UCSD-AML1 (cell line): ENCODE results near the gene AS3MT.
"Not testable (repeated sequence)": the region's sequence is repeated elsewhere in the genome, so short reads cannot be mapped to it uniquely, and the experiment has no call there.

Experiments
- DNase-seq: peaks from one replicate; lab custom pipeline; 2025; ENCODE audit not compliant: unreplicated experiment; lab: John Stamatoyannopoulos, UW

Gene AS3MT

GRCh38 chr10:102855731-102856436 lies 13.4 kb upstream of the AS3MT start:
- not testable (repeated sequence) for DNase-seq

- DNase-seq: no peak
Measured at GRCh38 chr10:102856758-102857424, 12.4 kb upstream of the AS3MT start.

GRCh38 chr10:102859911-102860310 lies 9.4 kb upstream of the AS3MT start:
- no peak for DNase-seq

GRCh38 chr10:102863660-102864059 lies 5.6 kb upstream of the AS3MT start:
- no peak for DNase-seq

GRCh38 chr10:102865620-102866019 lies 3.6 kb upstream of the AS3MT start:
- DNase-seq: no peak

- DNase-seq: no peak
Measured at GRCh38 chr10:102868911-102869257, 386 bp upstream of the AS3MT start.

- DNase-seq: no peak
Measured at GRCh38 chr10:102870221-102870620, 951 bp downstream of the AS3MT start.

GRCh38 chr10:102872163-102872562 lies 2.9 kb downstream of the AS3MT start:
- DNase-seq: no peak

- no peak for DNase-seq
Measured at GRCh38 chr10:102876747-102877153, 7.5 kb downstream of the AS3MT start.

GRCh38 chr10:102878629-102879028 lies 9.4 kb downstream of the AS3MT start:
- no peak for DNase-seq

GRCh38 chr10:102880256-102880655 lies 11.0 kb downstream of the AS3MT start:
- no peak for DNase-seq

- no peak for DNase-seq
Measured at GRCh38 chr10:102888048-102888447, 18.8 kb downstream of the AS3MT start.

- no peak for DNase-seq
Measured at GRCh38 chr10:102894466-102895213, 25.4 kb downstream of the AS3MT start.

GRCh38 chr10:102900006-102900405 lies 30.7 kb downstream of the AS3MT start:
- DNase-seq: no peak

- no peak for DNase-seq
Measured at GRCh38 chr10:102904346-102904745, 35.1 kb downstream of the AS3MT start.

- DNase-seq: no peak
Measured at GRCh38 chr10:102906507-102906906, 37.2 kb downstream of the AS3MT start.

- no peak for DNase-seq
Measured at GRCh38 chr10:102914781-102915180, 45.5 kb downstream of the AS3MT start.

- no peak for DNase-seq
Measured at GRCh38 chr10:102916173-102916572, 46.9 kb downstream of the AS3MT start.

- DNase-seq: peak; percentile 79
Measured at GRCh38 chr10:102917314-102917961, 48.2 kb downstream of the AS3MT start.

- DNase-seq: peak; percentile 99
Measured at GRCh38 chr10:102917962-102918816, 48.9 kb downstream of the AS3MT start, which contains the start of gene CNNM2. CNNM2 (plus strand) TSS chr10:102918294; CDS start chr10:102918481, 187 bp downstream.
